NCI-H226 (cell line): ENCODE data around the gene IQGAP2.
"Not testable (repeated sequence)": the region's sequence is repeated elsewhere in the genome, so short reads cannot be mapped to it uniquely, and the experiment has no call there.

Experiments
- DNase-seq: peaks from one replicate; pipeline ENCODE4 v3.0.0-alpha.2; 2015

IQGAP2 gene, protein sequence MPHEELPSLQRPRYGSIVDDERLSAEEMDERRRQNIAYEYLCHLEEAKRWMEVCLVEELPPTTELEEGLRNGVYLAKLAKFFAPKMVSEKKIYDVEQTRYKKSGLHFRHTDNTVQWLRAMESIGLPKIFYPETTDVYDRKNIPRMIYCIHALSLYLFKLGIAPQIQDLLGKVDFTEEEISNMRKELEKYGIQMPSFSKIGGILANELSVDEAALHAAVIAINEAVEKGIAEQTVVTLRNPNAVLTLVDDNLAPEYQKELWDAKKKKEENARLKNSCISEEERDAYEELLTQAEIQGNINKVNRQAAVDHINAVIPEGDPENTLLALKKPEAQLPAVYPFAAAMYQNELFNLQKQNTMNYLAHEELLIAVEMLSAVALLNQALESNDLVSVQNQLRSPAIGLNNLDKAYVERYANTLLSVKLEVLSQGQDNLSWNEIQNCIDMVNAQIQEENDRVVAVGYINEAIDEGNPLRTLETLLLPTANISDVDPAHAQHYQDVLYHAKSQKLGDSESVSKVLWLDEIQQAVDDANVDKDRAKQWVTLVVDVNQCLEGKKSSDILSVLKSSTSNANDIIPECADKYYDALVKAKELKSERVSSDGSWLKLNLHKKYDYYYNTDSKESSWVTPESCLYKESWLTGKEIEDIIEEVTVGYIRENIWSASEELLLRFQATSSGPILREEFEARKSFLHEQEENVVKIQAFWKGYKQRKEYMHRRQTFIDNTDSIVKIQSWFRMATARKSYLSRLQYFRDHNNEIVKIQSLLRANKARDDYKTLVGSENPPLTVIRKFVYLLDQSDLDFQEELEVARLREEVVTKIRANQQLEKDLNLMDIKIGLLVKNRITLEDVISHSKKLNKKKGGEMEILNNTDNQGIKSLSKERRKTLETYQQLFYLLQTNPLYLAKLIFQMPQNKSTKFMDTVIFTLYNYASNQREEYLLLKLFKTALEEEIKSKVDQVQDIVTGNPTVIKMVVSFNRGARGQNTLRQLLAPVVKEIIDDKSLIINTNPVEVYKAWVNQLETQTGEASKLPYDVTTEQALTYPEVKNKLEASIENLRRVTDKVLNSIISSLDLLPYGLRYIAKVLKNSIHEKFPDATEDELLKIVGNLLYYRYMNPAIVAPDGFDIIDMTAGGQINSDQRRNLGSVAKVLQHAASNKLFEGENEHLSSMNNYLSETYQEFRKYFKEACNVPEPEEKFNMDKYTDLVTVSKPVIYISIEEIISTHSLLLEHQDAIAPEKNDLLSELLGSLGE (N-terminal part only)

GRCh38 chr5:76402886-76403765, at the start of gene IQGAP2:
IQGAP2 (plus strand) TSS chr5:76403285; CDS start chr5:76403546, 261 bp downstream.
- DNase-seq: peak; percentile 47

DNA sequence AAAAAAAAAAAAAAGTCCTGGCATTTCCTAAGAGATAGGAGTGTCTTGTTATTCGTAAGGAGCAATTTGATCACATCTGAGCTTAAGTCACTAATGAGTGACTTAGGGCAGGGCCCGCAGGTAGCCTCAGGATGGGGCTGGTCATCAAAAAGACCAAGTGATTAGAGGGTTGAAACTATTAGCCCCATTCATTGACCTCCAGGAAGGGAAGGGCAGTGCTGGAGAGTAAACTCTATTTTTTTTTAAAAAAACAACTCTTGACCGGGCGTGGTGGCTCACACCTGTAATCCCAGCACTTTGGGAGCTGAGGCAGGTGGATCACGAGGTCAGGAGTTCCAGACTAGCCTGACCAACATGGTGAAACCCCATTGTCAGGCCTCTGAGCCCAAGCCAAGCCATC, 46.2 kb upstream of the IQGAP2 start:
- DNase-seq: no peak

GRCh38 chr5:76363352-76364225, 39.5 kb upstream of the IQGAP2 start:
- DNase-seq: no peak

GRCh38 chr5:76364226-76364589, 38.9 kb upstream of the IQGAP2 start:
- no peak for DNase-seq

DNA sequence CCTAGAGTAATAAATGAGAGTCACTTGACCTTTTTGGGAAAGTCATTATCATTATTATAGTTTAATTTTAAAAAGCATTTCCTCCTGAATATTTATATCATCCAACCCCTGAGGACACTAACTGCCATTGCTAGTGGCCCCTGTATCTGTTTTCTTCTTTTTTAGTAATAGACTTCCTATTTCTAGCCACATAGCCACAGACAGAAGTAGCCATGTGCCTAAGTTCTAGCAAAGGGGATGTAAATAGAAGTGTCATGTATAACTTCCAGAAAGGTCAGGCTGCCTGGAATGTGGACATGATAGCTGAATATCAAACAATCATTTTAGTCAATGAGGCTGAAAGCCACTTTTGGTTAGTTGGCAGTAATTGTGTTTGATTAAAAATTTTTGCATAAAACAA, 37.5 kb upstream of the IQGAP2 start:
- no peak for DNase-seq

- no peak for DNase-seq
Measured at GRCh38 chr5:76366596-76366995, 36.5 kb upstream of the IQGAP2 start.

GRCh38 chr5:76367623-76368371, 35.3 kb upstream of the IQGAP2 start:
- DNase-seq: no peak

DNA sequence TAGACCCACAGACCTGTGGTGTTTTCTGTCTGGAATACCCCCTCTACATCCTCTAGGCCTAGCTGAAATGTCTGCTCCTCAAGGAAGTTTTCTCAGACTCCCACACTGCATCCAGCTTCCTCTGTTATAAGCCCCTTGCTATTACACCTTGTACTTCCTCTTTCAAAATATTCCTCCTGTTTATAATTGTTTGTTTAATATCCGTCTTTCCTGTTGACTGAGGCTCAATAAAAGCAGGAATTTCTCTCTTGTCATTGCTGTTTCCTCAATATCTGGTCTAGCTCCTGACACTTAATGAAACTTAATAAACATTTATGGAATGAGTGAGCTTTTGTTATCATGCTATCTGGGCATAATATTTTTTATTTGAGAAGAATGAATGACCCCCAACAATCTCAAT, 34.1 kb upstream of the IQGAP2 start:
- DNase-seq: no peak

GRCh38 chr5:76369668-76370067, 33.4 kb upstream of the IQGAP2 start:
- DNase-seq: not testable (repeated sequence)

GRCh38 chr5:76371960-76372322, 31.1 kb upstream of the IQGAP2 start:
- peak; percentile 4 for DNase-seq

- DNase-seq: peak; percentile 82
Measured at GRCh38 chr5:76372323-76373054, 30.6 kb upstream of the IQGAP2 start.

DNA sequence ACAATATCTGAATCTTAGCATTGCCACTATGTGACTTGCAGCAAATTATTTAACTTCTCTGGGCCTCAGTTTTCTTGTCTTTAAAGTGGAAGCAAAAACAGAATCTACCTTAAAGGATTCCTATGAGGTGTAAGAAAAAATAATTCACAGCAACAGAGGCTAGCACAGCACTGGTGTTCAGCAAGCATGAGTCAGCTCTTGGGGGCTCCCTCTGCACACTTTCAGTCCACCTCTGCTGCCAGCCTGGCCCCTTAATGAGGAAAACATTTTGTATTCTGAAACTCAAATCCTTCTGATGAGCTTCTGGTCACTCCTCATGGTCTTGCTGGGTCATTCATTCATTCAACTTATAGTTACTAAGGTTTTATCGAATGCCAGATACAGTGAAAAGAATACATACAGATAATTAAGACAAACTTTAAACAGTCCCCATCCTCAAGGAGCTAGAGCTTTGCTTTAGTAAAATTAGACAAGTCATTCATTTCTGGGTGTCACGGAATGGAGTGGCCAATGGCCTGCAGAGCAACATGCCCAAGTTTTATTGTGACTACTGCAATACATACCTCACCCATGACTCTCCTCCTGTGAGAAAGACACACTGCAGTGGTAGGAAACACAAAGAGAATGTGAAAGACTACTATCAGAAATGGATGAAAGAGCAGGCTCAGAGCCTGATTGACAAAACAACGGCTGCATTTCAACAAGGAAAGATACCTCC, 26.8 kb upstream of the IQGAP2 start:
- DNase-seq: no peak

GRCh38 chr5:76376866-76377230, 26.2 kb upstream of the IQGAP2 start:
- no peak for DNase-seq

- DNase-seq: no peak
Measured at GRCh38 chr5:76378355-76378754, 24.7 kb upstream of the IQGAP2 start.

DNA sequence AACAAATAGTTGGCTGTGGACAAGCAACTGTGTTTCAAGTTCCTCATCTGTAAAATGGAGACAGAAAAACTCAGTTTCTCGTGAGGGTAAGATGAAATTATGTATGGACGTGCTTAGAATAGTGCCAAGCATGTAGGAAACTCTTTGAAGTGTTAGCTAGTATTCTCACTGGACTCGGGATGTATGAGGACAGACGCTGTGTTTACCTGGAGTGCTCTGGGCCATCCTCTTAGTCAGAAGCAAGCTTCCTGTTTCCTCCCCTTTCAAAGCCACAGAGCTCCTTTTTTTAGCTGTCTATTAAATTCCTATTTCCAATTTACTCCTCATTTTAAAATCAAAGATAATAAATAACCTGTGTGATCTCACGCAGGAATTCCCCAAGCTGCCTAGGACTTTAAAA, 23.8 kb upstream of the IQGAP2 start:
- no peak for DNase-seq

GRCh38 chr5:76379855-76380254, 23.2 kb upstream of the IQGAP2 start:
- no peak for DNase-seq

DNA sequence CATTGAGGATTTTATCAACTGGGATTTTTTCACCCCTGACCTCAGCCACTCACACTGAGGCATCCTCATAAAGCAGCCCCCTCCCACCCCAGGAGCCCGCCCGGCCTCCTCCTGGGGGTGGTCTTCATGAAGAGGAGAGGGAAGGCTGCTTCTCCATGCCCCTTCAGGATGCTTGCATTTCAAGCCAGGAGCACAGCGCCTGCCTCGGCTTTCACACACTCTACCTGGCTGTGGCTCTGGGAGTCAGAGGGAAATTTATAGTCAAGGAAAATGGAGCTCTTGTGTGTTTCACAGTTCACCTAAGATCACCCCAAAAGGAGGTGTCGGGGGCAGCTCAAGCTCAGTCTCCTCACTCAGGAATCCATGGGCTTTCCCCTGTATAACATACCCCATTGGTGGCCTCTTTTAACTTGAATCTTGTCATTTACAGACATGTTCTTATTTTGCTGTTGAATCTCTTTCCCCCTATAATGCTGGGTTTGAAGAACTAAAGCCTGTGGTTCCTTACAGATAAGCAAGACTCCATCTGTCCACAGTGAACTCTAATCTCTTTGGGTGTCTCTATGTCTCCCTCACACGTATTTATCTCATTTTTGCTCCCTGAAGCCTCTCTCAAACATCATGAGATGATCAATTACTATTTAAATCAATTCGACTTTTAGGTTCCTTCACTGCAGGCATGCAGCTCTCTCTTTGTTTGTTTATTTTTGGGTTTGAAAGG, 22.6 kb upstream of the IQGAP2 start:
- DNase-seq: no peak

DNA sequence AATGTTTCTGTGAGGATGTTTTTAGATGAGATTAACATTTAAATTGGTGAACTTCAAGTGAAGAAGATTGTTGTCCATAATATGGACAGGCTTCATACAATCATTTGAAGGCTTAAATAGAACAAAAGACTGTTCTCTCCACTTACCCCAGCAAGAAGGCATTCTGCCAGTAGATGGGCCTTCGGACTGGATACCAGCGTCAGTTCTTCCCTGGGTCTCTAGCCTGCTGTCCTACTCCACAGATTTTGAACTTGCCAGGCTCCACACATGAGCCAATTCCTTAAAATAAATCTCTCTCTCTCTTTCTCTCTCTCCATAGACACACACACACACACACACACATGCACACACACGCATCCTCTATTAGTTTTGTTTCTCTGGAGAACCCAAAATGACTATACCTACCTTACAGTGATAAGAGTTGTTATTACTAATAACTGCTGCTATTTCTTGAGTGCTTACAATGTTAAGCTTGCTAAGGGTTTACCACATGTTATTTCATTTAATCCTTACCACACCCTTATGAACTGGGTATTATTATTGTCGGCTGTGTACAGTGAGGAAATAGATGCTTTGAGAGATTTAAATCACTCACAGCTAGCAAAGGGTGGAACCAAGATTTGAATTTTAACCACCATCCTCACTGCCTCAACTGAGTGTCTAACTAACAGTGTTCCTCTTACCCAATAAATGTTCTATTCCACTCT, 19.8 kb upstream of the IQGAP2 start:
- DNase-seq: no peak
